ENCODE data around the gene CYB5R4.

The CYB5R4 gene

DNA sequence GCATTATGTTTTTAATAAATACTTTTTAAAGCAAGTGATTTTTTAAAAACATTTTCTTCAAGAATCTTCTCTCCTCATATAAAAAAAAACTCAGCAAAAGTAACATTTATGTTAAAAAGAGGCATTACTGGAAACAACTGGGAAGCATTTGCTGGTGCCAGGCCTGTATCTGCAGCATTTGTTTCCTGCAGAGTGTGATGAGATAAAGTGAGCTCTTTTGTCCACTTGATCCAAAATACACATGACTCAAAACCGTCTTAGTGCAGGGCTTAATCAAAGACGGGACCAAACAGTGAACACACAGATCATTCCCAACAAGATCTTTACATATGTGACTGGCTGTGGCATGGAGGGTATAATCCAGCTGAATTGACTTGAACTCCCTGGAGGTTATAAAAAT lies 34.7 kb upstream of the CYB5R4 start:
- H3K27me3 Mint-ChIP-seq (ENCODE audit: low read depth, poor library complexity): peaks cover 3% of the 10 kb centered on the region
- H3K36me3 Mint-ChIP-seq (ENCODE audit: low read depth): no peaks in the 10 kb centered on the region
- TF ChIP-seq, protein P1, sequence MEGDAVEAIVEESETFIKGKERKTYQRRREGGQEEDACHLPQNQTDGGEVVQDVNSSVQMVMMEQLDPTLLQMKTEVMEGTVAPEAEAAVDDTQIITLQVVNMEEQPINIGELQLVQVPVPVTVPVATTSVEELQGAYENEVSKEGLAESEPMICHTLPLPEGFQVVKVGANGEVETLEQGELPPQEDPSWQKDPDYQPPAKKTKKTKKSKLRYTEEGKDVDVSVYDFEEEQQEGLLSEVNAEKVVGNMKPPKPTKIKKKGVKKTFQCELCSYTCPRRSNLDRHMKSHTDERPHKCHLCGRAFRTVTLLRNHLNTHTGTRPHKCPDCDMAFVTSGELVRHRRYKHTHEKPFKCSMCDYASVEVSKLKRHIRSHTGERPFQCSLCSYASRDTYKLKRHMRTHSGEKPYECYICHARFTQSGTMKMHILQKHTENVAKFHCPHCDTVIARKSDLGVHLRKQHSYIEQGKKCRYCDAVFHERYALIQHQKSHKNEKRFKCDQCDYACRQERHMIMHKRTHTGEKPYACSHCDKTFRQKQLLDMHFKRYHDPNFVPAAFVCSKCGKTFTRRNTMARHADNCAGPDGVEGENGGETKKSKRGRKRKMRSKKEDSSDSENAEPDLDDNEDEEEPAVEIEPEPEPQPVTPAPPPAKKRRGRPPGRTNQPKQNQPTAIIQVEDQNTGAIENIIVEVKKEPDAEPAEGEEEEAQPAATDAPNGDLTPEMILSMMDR (IDR thresholded peaks at IDR 0.05): no peak
- H3K27ac Mint-ChIP-seq: no peak overlapping the region
- no peak overlapping the region for H3K4me3 Mint-ChIP-seq
- H3K9me3 Mint-ChIP-seq: no peaks in the 10 kb centered on the region
- peaks cover 10% of the 10 kb centered on the region for H3K4me1 Mint-ChIP-seq
- DNase-seq: no peak

- H3K4me3 Mint-ChIP-seq: no peak overlapping the region
- H3K27me3 Mint-ChIP-seq (ENCODE audit: low read depth, poor library complexity): peaks cover 3% of the 10 kb centered on the region
- TF ChIP-seq, protein P1 (IDR thresholded peaks at IDR 0.05): no peak
- H3K36me3 Mint-ChIP-seq (ENCODE audit: low read depth): no peaks in the 10 kb centered on the region
- H3K4me1 Mint-ChIP-seq: peaks cover 10% of the 10 kb centered on the region
- H3K9me3 Mint-ChIP-seq: peaks cover 2% of the 10 kb centered on the region
- no peak overlapping the region for H3K27ac Mint-ChIP-seq
- no peak for DNase-seq
Measured at GRCh38 chr6:83827050-83827449, 32.4 kb upstream of the CYB5R4 start.

DNA sequence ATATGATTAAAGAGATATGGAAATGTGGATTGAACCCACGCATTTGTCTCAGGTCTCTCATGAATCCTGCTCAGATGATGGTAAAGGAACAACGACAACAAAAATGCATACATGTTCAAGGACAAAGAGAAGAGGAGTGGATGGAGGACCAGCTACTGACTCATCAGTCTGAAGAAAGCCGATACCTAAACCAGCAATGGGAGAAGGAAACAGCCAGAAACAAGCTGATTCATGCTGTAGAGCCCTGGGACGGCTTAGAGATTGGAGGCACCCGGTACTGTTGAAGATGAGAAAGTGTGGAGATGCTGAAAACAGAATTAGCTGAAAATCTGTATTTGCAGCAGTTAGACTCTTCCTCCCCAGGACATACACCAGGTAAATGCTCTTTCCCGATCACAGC lies 20.8 kb upstream of the CYB5R4 start:
- no peak overlapping the region for H3K4me3 Mint-ChIP-seq
- H3K27ac Mint-ChIP-seq: no peak overlapping the region
- no peak for DNase-seq
- H3K36me3 Mint-ChIP-seq (ENCODE audit: low read depth): no peaks in the 10 kb centered on the region
- H3K27me3 Mint-ChIP-seq (ENCODE audit: low read depth, poor library complexity): peaks cover 12% of the 10 kb centered on the region
- peaks cover 32% of the 10 kb centered on the region for H3K9me3 Mint-ChIP-seq
- H3K4me1 Mint-ChIP-seq: no peaks in the 10 kb centered on the region
- TF ChIP-seq, protein P1 (IDR thresholded peaks at IDR 0.05): no peak

- no peaks in the 10 kb centered on the region for H3K36me3 Mint-ChIP-seq (ENCODE audit: low read depth)
- no peak overlapping the region for H3K27ac Mint-ChIP-seq
- peaks cover 10% of the 10 kb centered on the region for H3K9me3 Mint-ChIP-seq
- DNase-seq: no peak
- TF ChIP-seq, protein P1 (IDR thresholded peaks at IDR 0.05): no peak
- H3K4me3 Mint-ChIP-seq: no peak overlapping the region
- H3K4me1 Mint-ChIP-seq: no peaks in the 10 kb centered on the region
- peaks cover 9% of the 10 kb centered on the region for H3K27me3 Mint-ChIP-seq (ENCODE audit: low read depth, poor library complexity)
Measured at GRCh38 chr6:83844170-83844569, 15.3 kb upstream of the CYB5R4 start.

DNA sequence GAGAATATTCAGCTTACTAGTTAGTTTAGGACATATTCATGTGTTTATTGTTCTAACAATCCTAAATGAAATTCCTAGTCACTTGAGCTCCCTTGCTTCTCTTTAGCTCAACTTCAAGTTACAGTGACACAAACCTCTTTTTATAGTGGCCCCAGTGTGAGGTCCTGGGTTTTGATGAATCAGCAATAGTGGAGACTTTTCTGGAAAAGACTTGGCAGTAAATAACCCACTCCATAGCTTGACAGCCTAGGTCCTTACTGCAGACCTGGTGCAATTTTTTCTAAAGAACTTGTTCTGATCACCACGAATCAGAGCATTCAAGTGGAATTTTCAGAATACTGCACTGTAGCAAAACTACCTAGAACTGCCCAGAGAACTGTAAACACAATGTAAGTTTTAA lies 13.2 kb upstream of the CYB5R4 start:
- TF ChIP-seq, protein P1 (IDR thresholded peaks at IDR 0.05): no peak
- Mint-ChIP-seq H3K27me3 (ENCODE audit: low read depth, poor library complexity) (peaks cover 27% of the 10 kb centered on the region), H3K9me3 (peaks cover 3% of the 10 kb centered on the region), H3K36me3 (ENCODE audit: low read depth) (no peaks in the 10 kb centered on the region), H3K4me1 (no peaks in the 10 kb centered on the region), H3K27ac (no peak overlapping the region), H3K4me3 (no peak overlapping the region)
- DNase-seq: no peak

- Mint-ChIP-seq H3K9me3 (no peaks in the 10 kb centered on the region), H3K27me3 (ENCODE audit: low read depth, poor library complexity) (peaks cover 36% of the 10 kb centered on the region), H3K36me3 (ENCODE audit: low read depth) (no peaks in the 10 kb centered on the region), H3K27ac (no peak overlapping the region), H3K4me1 (no peaks in the 10 kb centered on the region), H3K4me3 (no peak overlapping the region)
- no peak for DNase-seq
- TF ChIP-seq, protein P1 (IDR thresholded peaks at IDR 0.05): no peak
Measured at GRCh38 chr6:83847179-83847578, 12.3 kb upstream of the CYB5R4 start.
